DMS114 treated with DMSO at 0.1 percent for 48 hours (cell line): Measurements from ENCODE around the gene KRT72.

Experiments
- DNase-seq: peaks from one replicate; lab custom pipeline; 2025; ENCODE audit not compliant: unreplicated experiment; lab: John Stamatoyannopoulos, UW

KRT72 gene

DNA sequence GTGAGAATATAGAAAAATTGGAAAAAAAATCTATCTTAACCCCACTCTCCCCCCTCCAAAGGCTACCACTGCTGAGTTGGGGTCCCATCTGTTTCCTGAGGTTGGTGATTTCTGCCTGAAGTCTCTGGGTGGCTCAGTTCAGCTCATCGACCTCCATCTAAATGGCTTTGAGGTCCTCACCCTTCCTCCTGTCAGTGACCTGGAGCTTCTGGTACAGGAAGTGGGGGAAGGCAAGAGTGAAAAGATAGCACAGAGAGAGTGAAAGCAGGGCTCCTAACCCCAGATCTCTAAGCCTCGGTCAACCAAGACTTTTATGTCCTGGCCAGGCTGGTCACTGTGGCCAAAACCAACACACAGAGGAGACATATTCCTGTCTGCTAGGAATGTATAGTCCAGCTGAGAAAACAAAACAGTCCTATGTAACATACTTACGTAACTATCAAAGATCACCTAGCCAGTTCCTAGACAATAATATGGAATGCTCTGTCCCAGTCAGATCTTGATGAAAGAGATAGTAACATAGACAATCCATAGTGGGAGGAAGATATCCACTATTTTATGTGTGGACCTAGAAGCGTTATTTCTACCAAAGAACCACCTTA, 29.4 kb upstream of the KRT72 start:
- no peak for DNase-seq

GRCh38 chr12:52630008-52630500, 28.8 kb upstream of the KRT72 start:
- DNase-seq = no peak

- DNase-seq = no peak
Observed at GRCh38 chr12:52629281-52630007, 28.2 kb upstream of the KRT72 start.

DNA sequence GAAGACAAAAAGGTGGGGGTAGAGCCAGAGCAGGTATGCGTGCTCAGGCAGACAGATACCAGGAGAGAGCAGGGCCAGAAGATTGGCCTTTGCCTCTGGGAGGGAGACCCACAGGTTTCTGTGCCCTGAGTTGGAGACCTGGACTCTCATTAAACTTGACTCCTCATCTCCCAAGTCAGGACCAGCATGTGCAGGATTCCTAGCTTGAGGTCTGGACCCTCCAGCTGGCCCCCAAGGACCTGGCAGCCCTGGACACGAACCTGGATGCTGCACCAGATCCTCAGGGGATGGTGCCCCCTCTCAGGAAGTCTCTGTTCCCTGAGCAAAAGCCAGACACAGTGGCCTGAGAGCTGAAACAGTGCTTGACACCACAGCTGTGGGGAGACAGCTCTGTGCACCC, 27.6 kb upstream of the KRT72 start:
- no peak for DNase-seq

- no peak for DNase-seq
Observed at GRCh38 chr12:52628111-52628507, 26.8 kb upstream of the KRT72 start.

- DNase-seq = no peak
Observed at GRCh38 chr12:52627395-52628110, 26.3 kb upstream of the KRT72 start.

- DNase-seq = no peak
Observed at GRCh38 chr12:52622349-52622748, 21.1 kb upstream of the KRT72 start.

- DNase-seq = no peak
Observed at GRCh38 chr12:52618866-52619265, 17.6 kb upstream of the KRT72 start.

GRCh38 chr12:52618216-52618615, 17.0 kb upstream of the KRT72 start, which contains the start of gene KRT73:
Gene KRT73 (minus strand): TSS chr12:52618559. CDS start chr12:52618524, 35 bp downstream.
- DNase-seq = no peak

- DNase-seq = no peak
Observed at GRCh38 chr12:52617403-52617785, 16.1 kb upstream of the KRT72 start.

GRCh38 chr12:52616680-52617402, 15.6 kb upstream of the KRT72 start:
- no peak for DNase-seq

- no peak for DNase-seq
Observed at GRCh38 chr12:52615912-52616311, 14.6 kb upstream of the KRT72 start.

DNA sequence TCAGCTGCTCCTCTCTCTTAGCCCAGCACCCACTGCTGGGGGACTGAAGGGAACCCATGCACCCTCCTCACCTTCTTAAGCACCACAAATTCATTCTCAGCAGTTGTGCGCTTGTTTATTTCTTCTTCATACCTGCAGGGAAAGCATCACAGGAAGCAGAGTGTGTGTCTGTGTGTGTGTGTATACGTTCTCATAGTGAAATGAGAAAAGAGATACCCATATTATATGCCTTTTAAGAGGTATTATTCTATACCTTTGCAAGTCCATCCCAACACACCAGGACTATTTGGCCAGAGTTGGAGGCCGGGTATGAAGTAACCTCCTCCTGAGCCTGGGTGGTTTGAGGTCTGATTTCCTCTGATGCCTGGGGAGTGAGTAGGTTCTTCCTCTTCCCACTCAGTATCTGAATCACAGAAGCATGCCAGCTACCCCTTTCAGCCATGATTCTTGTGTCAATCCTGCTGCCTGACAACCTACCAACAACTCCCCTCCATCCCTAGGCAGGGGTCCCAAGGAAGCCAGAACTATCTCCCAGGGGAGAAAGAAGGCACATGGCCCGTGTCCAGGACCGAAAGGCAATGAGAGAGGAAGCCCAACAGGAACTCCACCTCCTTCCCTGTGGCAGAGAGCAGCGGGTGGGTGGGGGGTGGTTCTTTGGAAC, 14.1 kb upstream of the KRT72 start:
- DNase-seq = no peak

- no peak for DNase-seq
Observed at GRCh38 chr12:52614381-52615207, 13.3 kb upstream of the KRT72 start.

DNA sequence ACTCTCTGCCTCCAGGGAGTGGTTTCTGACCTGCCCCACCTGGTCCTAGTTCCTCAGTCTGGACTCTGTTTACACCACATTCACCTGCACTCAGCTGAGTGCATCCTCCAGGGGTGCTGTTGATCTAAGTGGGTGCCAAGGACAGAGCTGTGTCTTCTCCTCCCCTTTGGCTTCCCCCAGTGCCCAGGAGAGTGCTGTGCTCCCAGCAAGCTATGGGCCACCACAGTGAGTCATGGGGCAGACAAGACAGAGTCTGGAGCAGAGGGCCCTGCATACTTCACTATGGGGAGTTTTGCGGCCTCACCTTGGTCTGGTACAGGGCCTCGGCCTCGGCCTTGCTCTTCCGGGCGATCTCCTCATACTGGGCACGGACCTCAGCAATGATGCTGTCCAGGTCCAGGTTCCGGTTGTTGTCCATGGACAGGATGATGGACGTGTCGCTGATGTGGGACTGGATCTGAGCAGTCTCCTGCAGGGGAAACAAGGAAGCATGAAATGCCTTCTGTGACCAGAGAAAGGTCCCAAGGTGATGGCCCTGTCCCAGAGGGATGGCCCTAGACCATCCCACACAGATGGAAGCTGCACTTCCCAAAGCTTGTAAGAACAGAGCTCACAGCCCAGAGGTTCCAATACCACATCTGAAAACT, 12.2 kb upstream of the KRT72 start:
- no peak for DNase-seq

- no peak for DNase-seq
Observed at GRCh38 chr12:52612431-52613383, 11.4 kb upstream of the KRT72 start.

- DNase-seq = no peak
Observed at GRCh38 chr12:52611080-52611468, 9.8 kb upstream of the KRT72 start.
